NCI-H345 (cell line): Measurements from ENCODE around the gene ERFE.
A peak's percentile ranks its signal among the peaks of the same experiment; 100 is the strongest.
"Not testable (repeated sequence)": the region's sequence is repeated elsewhere in the genome, so short reads cannot be mapped to it uniquely, and the experiment has no call there.

Source experiments
- DNase-seq: peaks from one replicate; lab custom pipeline; 2025; lab: John Stamatoyannopoulos, UW

ERFE gene

DNA sequence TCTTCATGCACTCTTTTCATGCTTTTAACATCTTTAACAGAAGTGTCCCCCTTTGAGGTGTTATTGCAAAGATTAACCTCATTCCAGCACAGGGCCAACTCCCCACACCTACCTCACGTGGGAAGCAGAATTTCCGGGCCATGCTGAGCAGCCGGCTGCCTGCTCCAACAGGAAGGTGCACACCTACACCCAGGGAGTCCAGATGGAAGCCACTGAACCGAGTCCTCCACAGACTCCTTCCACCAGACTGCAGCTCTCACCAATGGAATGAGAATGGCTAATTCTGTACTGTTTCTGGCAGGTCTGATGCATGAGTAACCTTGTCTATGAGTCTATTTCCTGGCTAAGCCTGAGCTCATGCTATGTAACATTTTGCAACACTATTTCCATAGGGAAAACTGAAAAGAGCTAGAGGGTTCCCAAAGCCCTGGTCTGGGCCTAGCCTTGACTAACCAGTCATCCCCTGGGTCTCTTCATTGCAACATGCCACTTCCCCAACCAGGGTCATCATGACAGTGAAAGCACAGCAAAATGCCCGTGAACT is 11.0 kb downstream of the ERFE start:
- no peak for DNase-seq

DNA sequence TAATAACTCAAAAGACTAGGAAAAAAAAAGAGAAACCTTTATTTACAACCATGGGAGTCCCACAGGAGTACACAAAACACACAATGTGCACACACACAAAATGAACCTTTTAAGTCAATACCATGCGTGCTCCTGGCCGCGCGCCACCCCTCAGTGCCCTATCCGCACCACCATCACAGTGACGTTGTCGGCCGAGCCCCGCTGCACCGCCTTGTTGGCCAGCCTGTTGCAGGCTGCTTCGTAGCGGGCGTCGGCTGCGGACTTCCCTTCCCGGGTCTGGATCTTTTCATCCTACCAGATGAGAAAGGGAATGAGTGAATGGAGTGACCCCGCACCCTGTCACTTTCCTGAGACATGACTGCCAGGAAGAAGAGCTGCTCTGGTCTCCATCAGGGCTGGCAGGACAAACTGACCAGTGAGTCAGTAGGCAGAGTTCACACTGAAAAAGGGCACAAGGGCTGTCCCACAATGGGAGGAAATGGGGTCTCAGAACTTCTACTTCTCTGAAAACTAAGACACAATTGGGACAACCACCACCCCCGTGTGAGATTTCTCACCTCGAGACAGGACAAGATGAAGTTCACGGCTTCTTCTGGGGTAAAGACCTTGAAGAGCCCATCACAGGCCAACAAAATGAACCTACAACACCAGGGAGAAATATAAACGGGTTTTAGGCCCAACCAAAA is 11.8 kb downstream of the ERFE start:
- DNase-seq = no peak

DNA sequence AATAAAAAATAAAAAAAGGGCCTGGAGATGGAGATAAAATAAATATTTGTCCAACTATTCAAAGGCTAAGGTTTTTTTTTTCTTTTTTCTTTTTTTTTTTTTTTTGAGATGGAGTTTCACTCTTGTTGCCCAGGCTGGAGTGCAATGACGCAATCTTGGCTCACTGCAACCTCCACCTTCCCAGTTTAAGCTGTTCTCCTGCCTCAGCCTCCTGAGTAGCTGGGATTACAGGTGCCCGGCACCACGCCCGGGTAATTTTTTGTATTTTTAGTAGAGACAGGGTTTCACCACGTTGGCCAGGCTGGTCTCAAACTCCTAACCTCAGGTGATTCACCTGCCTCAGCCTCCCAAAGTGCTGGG is 12.3 kb downstream of the ERFE start:
- not testable (repeated sequence) for DNase-seq

DNA sequence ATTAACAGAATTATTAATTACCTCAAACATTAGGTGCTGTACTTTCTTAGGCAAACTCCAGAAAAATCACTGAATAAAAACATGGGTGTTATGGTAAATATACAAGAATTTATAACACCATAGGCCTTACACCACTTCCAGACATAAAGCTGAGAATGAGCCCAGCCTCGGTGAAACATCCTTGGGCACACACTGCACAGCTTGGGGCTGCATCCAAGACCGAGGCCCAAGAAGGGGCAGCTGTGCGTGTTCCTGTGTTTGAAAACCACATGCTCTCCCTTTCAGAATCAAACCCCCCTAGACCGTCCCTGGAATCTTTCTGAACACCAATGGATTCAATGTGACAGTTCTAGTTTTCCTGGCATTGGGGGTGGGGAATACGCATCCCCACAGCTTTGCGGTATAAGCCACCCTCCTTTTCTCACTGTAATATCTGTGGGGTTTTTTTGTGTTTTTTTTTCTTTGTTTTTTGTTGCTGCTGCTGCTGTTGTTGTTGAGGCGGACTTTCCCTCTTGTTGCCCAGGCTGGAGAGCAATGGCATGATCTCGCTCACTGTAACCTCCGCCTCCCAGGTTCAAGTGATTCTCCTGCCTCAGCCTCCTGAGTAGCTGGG is 12.9 kb downstream of the ERFE start:
- no peak for DNase-seq

DNA sequence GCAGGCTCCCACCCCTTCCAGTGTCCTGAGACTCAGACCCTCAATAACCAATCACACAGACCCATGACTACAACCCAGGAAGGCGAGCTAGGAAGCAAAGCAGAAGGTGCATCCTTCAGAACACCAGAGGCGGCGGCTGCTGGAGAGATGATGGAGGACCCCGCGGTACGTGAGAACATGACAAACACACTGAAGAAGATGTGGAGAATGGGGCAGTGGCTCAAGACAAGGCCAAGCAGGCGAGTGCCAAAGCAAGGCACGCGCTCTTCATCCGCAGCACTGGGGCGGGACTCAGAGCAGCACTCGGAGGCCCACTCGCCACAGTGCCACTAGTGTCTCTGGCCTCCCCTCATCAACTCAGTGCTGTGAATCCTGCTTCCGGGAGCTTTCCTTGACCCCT is 13.7 kb downstream of the ERFE start:
- DNase-seq = no peak

DNA sequence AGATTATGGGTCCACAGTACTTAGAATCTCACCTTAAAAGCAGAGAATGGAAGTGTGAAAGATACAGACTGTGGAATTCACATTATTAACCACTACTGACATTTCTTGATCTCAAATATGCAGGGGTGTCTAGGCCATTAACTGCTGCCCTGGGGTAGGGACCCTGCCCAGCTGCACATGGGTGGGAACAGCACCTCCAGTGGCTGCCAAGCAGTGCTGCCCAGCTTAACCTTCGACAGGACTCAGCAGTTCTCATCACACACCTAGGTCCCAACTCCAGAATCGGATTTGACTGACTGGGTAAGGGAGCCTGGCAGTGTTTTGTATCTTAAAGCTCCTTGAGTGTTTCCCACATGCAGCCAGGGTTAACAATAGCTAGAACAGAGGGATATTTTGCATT is 14.9 kb downstream of the ERFE start:
- DNase-seq = no peak

DNA sequence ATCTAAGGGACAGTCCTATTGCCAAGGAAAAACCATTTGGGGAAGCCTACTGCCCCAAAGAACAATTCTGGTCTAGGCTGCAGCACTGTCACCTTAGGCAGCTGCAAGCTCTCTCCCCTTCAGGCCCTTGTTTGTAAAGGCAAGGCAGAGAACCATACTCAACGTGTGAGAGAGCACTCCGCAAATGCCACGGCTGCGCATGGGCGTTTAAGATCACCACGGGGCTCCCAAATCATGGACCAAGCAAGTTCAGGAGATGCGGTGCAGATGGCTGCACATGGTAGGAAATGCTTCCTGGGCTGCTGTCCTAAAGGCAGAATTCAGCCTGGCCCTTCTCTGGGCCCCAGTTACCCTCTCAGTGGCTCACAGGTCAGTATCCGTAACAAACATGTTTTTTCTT is 15.5 kb downstream of the ERFE start:
- DNase-seq = no peak

DNA sequence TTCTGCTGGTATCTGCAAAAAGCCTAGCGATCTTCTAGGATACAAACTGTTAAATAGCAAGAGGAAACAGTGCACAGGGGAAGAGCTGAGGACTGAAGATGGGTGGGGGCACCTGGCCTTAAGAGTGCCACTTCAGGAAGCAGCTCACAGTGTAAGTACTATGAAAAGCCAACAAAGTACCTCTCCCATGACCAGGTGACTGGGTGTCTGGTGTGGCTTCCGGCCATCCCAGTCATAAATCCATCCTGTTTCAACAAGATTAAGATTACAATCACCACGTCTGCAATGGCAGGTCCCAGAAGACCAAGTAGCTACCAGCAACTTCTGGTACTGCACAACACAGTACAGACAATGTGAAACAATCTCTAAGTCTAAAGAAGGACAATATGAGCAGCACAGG is 15.9 kb downstream of the ERFE start:
- peak; percentile 44 for DNase-seq

DNA sequence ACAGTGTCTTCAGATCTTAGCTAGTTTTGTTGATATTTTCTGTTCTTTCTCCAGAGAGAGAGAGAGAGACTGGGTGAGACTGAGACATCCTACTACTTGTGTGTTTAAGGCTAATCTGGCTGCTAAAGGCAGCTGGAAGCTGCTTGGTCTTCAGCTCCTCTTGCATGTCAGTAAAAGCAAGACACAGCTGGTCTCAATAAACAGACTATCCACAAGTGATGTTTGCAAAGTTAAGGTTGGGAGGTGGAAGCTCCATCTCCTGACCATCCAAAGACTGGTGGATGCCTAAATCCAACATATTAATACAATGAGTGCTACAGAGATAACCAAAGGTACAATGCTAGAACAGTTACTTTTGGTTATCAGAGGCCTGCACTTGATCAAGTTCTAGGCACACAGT is 17.8 kb downstream of the ERFE start:
- DNase-seq = no peak

DNA sequence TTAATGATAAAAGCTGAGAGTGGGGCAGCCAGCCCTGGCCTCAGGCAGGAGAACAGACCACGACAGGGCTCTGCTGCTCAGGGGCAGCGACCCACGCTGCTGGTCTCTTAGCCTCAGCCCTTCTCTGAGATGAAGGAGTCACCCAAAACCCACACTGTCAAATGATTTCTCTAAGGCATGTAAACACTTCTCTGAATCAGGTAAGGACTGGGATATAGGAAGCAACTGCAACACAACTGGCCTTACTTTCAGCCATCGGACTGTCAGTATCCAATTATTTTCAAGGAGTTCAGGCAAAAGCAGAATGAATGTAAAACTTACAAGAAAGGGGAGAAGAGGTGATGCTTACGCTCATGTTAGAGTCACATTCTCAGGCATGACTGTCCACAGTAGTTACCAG is 21.8 kb downstream of the ERFE start:
- DNase-seq = no peak

DNA sequence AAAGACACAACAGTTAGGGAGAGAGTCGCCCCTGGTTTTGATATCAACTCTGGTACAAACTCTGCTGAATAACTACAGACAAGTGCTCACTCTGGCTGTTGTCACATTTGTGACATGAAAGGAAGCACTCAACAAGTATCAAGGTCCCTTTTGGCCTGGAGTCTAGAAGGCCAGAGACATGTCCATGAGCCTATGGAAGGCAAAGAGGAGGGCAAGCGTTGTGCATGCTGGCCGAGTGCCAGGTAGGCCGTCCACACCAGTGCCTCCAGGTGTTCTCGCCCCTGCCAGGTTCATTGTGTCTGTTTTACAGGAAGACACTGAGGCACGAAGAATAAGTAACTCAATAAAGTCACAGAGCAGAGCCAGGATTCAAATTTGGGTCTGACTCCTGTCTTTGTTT is 23.6 kb downstream of the ERFE start:
- no peak for DNase-seq

DNA sequence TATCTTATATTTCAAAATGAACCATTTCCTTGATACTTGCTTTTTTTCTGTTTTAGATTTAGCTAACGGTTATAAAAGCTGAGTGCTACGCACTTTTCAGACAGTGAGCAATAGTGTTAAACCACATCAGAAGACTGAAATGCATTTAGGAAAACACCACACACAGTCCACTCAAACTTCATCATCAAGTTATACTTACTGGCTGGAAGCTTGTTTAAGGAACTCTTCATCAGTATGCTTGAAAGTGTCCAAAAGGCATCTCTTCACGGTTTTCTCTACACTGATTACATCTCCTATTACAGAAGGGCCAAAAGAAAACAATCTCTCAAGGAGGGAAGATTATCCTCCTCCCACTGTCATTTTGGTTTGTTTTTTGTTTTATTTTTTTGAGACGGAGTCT is 25.1 kb downstream of the ERFE start:
- no peak for DNase-seq

DNA sequence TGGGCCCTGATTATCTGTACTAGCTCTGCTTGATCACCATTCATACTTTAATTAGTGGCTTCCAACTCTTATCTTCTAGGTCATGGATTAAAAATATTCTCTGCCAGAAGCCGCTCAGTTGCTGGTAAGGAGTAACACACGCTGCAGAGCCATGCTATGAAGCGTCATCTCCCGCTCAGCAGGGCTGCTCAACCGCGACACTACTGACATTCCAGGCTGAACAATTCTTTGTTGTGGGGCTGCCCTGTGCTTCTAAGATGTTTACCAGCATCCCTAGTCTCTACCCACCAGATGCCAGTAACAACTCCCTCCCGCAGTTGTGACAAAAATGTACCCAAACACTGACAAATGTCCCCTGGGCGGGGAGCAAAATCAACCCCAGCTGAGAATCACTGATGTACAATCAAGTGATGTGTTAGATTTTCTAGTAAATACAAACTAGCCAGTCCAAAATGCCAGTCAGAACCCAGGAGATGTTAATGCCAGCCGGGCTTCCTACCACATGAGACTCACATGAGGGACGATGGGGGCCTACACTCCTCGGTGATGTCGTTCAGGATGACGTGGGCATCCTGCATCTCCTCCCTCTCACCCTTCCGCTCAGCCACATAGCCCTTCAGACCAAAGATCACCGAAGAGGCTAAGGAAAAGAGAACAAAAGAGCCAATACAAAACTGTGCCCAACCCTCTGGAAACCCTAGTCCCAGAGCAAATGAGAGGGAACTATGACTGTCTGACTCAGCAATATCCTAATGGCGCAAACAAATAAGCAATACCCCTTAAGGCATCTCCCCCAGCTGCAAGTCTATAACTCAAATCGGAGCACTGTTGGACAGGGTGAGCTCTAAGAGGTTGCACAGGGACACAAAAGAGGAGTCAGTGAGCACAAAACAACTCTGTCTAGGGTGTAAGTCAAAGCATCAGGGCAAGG is 29.1 kb downstream of the ERFE start:
- no peak for DNase-seq

DNA sequence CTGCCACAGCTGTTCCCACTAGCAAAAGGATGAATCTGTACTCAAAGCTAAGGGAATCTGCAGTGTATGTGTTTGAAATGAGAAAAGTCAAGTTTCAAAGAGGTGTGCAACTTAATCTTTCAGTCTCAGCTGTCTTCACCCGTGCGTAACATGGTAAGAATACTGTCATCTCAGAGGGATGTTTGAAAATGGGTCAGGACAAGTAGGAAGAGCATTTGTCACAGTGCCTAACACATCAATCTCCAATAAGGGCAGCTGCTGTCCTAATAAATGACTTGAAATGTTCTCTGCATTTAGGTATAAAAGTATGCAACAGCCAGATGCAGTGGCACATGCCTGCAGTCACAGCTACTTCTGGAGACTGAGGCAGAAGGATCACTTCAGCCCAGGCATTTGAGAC is 31.7 kb downstream of the ERFE start:
- no peak for DNase-seq

DNA sequence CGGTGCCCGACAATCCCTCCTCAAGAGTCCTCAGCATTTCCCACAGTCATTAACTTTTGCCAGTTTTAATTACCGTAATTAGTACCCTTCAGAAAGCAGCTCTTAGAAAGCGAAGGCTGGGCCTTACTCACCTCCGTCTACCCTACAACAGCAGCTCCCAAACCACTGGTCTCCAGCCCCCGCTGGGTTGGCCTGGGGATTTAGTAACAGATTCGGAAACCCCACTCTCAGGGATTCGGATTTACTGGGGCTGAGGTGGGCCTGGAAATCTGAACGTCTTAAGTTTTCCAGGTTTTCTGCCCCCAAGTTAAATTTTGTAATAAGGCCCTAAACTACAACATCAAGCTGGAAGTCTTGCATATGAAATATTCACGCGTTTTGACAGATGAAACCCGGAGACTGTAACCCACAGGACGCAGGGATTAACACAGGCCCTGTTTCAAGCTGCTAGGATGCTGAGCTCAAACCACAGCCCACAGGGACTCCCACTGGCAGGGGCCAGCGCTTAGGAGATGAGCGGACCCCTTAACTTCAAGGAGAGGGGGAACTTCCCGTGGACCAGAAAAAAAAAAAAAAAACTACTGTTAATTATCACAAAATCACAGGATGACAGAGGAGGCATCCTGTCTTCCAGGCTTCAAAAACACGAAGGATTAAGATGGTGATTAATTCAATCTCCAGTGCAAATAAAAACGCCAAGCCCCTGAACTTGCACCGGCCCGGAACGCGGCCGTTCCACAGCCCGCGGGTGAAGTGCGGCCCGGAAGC is 43.7 kb downstream of the ERFE start:
- no peak for DNase-seq

DNA sequence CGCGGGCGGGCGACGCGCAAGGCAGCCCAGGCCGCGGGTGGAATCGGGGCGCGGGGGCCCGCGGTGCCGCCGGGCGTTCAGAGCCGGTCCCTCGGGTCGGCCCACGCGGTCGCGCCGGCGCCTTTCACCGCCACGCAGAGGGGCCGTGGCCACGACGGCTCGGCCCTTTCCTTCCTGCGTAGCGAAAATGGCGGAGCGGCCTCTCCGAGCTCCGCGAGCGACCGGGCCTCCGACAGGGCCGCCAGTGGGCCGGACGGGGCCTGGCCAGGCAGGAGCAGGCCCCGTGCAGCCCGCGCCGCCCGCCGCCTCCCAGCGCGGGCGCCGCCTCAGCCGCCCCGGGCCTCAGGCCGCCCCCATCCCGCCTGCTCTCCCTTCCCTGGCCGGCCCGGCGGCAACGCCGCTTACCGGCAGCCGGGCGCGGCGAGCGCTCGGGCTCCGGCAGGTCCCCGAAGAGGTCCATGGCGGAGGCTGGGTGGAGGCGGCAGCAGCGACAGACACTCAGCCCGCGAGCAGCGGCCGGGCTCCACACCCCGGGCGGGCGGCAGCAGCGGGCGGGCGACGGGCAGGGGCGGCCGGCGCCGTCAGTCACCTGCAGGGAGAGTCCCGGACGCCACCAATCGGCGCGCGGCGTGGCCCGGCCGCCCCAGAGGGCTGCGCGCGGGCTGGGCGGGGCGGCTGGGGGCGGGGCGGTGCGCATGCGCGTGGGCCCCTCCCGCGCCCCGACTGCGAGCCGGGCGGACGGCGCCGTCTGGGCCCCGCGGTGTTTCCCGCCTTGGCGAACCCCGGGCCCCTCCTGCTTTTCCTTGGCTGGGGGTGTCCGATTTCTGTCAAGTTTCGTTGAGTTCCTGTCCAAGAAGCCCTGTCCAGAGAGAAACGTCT is 44.6 kb downstream of the ERFE start, which contains the start of gene ILKAP:
TSS of gene ILKAP (minus strand) at position 602 of the 879 bp plus-strand sequence. CDS start at position 460, 142 bp downstream.
- peak; percentile 89 for DNase-seq

DNA sequence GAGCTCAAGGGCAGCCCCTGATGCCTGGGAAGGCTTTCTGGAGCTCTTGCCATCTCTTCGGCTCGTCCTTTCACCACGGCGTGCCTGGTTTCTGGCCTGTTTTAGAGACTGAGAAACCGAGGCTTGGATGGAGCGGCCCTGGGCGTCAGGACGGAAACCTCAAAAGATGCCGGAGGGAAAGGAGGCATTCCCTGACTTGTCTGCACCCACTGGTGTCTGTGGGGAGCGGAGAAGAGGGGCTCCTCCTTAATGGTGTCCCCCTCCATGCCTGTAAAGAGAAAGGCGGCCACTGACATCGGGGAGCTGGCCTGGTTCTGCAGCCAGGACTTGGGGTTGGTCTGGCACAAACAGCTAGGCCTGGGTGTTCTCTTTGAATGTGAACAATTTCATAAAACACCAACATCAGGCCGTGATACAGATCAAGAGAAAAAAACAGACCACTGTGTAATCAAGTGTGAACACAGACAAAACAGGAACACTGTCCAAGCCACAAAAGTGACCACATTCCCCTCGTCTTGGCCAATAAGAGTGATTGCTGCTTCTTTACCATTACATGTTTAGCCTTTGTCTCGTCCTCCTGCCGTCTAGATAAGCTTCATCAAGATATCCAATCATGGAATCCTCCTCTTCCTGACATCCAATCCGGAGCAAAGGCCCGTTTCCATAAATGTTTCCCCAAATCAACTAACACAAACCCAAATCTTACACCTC is 45.4 kb downstream of the ERFE start:
- no peak for DNase-seq

DNA sequence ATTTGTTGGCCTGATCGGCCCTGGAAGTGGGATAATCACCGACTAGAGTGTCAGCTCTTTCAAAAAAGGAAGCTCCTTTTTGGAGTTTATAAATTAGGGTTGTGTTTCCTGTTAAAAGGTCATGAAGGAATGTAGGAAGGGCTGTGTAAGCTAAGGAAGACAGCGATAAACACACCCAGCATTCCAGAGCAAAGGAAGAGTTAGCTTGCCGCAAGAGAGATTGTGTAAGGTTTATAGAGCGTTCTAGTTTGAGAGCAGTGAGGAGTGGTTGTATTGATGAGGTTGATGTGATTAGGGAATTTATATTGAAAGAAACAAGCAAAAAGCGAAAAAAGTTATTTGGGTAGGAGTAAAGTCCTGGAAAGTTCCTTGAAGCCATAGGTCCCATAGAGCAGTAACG is 48.2 kb downstream of the ERFE start:
- DNase-seq = no peak

DNA sequence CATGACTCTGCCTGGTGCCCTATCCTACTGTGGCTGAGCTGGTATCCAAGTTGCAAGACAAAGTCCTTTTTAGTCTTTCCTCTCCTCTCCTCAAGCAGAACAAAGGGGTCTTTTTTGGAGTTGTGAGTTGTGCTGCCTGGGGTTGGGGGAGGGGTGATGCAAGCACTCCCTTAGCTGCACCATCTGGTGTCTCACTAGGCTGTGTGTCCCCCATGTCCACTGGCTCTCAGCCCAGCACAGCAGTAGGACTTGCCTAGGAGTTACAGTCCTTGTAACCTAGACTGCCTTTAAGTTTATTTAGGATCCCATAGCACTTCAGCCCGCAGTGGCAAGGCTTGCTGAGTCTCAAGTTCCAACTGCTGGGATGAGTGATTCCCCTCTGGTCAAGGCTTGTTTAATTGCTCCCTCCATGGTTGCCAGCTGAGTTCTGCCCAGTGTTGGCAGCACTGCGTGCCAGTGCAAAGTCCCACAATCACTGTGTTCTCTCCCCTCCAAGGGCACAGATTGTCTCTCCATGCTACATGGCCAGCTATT is 57.9 kb downstream of the ERFE start:
- no peak for DNase-seq
